ENCODE measurements around the gene MRPL53. TPM values are rescaled to one million over a fixed set of nuclear protein-coding genes. Genes with fewer than 3 reads are reported as not detected.

Gene MRPL53
- total and polyA plus RNA-seq, 2 of the 13 experiments (the other 11 are each of a cell fraction or from before 2014, with no cell fraction given): 34.3 to 51.9 TPM

DNA sequence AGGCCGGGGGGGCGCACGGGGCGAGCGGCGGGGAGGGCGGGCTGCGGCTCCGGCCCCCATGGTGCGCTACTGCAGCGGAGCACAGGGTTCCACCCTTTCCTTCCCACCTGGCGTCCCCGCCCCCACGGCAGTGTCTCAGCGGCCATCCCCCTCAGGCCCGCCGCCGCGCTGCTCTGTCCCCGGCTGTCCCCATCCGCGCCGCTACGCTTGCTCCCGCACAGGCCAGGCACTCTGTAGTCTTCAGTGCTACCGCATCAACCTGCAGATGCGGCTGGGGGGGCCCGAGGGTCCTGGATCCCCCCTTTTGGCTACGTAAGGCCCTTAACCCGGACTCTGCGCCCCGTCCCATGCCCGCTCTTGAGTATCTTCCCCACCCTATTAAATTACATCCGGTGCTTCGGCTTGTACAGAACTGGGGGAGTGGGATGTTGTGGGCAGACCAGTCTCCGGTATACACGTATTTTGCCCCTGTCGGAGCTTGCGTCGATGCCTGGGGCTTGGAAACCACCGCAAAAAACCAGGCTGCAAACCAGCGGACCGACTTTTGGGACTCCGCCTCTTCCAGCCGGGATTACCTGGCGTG is 14.8 kb downstream of the MRPL53 start (continued):
- TF ChIP-seq ZNF572 (CRISPR knock-in tag; IDR thresholded peaks at IDR 0.05): no peak
- peak; percentile 68; the same call in 1 of the 2 replicates for TF ChIP-seq DNMT1 (CRISPR knock-in tag; IDR thresholded peaks at IDR 0.05)
- TF ChIP-seq GFI1 (CRISPR knock-in tag; IDR thresholded peaks at IDR 0.05; ENCODE audit: borderline replicate concordance): no peak
- no peak for TF ChIP-seq TCF7L2 (IDR thresholded peaks at IDR 0.05; ENCODE audit: low read depth, low read length)
- peak; percentile 53; the same call in 1 of the 2 replicates for TF ChIP-seq CHD2 (IDR thresholded peaks at IDR 0.05; ENCODE audit: low read depth, low read length)
- no peak for TF ChIP-seq ZNF674 (CRISPR knock-in tag; IDR thresholded peaks at IDR 0.05; ENCODE audit: low read depth)
- TF ChIP-seq, protein P1, sequence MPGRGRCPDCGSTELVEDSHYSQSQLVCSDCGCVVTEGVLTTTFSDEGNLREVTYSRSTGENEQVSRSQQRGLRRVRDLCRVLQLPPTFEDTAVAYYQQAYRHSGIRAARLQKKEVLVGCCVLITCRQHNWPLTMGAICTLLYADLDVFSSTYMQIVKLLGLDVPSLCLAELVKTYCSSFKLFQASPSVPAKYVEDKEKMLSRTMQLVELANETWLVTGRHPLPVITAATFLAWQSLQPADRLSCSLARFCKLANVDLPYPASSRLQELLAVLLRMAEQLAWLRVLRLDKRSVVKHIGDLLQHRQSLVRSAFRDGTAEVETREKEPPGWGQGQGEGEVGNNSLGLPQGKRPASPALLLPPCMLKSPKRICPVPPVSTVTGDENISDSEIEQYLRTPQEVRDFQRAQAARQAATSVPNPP (CRISPR knock-in tag; IDR thresholded peaks at IDR 0.05): peak; percentile 86; the same call in 1 of the 2 replicates
- peak; percentile 94 for TF ChIP-seq ZNF605 (CRISPR knock-in tag; IDR thresholded peaks at IDR 0.05)
- peak; percentile 3; the same call in 1 of the 2 replicates for TF ChIP-seq CEBPG (CRISPR knock-in tag; IDR thresholded peaks at IDR 0.05)
- peak; percentile 42 for TF ChIP-seq HNF4A (CRISPR knock-in tag; IDR thresholded peaks at IDR 0.05)
- TF ChIP-seq CBX1 (IDR thresholded peaks at IDR 0.05; ENCODE audit: low read depth): peak; percentile 24
- peak; percentile 83 for TF ChIP-seq GABPB1 (CRISPR knock-in tag; IDR thresholded peaks at IDR 0.05)
- TF ChIP-seq, protein P2, sequence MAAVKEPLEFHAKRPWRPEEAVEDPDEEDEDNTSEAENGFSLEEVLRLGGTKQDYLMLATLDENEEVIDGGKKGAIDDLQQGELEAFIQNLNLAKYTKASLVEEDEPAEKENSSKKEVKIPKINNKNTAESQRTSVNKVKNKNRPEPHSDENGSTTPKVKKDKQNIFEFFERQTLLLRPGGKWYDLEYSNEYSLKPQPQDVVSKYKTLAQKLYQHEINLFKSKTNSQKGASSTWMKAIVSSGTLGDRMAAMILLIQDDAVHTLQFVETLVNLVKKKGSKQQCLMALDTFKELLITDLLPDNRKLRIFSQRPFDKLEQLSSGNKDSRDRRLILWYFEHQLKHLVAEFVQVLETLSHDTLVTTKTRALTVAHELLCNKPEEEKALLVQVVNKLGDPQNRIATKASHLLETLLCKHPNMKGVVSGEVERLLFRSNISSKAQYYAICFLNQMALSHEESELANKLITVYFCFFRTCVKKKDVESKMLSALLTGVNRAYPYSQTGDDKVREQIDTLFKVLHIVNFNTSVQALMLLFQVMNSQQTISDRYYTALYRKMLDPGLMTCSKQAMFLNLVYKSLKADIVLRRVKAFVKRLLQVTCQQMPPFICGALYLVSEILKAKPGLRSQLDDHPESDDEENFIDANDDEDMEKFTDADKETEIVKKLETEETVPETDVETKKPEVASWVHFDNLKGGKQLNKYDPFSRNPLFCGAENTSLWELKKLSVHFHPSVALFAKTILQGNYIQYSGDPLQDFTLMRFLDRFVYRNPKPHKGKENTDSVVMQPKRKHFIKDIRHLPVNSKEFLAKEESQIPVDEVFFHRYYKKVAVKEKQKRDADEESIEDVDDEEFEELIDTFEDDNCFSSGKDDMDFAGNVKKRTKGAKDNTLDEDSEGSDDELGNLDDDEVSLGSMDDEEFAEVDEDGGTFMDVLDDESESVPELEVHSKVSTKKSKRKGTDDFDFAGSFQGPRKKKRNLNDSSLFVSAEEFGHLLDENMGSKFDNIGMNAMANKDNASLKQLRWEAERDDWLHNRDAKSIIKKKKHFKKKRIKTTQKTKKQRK (IDR thresholded peaks at IDR 0.05; ENCODE audit: low read length): no peak
- TF ChIP-seq, protein P3, sequence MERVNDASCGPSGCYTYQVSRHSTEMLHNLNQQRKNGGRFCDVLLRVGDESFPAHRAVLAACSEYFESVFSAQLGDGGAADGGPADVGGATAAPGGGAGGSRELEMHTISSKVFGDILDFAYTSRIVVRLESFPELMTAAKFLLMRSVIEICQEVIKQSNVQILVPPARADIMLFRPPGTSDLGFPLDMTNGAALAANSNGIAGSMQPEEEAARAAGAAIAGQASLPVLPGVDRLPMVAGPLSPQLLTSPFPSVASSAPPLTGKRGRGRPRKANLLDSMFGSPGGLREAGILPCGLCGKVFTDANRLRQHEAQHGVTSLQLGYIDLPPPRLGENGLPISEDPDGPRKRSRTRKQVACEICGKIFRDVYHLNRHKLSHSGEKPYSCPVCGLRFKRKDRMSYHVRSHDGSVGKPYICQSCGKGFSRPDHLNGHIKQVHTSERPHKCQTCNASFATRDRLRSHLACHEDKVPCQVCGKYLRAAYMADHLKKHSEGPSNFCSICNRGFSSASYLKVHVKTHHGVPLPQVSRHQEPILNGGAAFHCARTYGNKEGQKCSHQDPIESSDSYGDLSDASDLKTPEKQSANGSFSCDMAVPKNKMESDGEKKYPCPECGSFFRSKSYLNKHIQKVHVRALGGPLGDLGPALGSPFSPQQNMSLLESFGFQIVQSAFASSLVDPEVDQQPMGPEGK (CRISPR knock-in tag; IDR thresholded peaks at IDR 0.05): peak; percentile 97
- peak; percentile 96 for TF ChIP-seq ZNF430 (CRISPR knock-in tag; IDR thresholded peaks at IDR 0.05)
- TF ChIP-seq RXRA (CRISPR knock-in tag; IDR thresholded peaks at IDR 0.05): no peak; the same call in 1 of the 2 replicates
- TF ChIP-seq ZKSCAN5 (CRISPR knock-in tag; IDR thresholded peaks at IDR 0.05): no peak
- TF ChIP-seq ZMAT3 (CRISPR knock-in tag; conservative IDR thresholded peaks at IDR 0.05): peak; percentile 85
- TF ChIP-seq ZNF136 (CRISPR knock-in tag; IDR thresholded peaks at IDR 0.05; ENCODE audit: low read depth): peak; percentile 47; the same call in 1 of the 2 replicates
- TF ChIP-seq, protein P4, sequence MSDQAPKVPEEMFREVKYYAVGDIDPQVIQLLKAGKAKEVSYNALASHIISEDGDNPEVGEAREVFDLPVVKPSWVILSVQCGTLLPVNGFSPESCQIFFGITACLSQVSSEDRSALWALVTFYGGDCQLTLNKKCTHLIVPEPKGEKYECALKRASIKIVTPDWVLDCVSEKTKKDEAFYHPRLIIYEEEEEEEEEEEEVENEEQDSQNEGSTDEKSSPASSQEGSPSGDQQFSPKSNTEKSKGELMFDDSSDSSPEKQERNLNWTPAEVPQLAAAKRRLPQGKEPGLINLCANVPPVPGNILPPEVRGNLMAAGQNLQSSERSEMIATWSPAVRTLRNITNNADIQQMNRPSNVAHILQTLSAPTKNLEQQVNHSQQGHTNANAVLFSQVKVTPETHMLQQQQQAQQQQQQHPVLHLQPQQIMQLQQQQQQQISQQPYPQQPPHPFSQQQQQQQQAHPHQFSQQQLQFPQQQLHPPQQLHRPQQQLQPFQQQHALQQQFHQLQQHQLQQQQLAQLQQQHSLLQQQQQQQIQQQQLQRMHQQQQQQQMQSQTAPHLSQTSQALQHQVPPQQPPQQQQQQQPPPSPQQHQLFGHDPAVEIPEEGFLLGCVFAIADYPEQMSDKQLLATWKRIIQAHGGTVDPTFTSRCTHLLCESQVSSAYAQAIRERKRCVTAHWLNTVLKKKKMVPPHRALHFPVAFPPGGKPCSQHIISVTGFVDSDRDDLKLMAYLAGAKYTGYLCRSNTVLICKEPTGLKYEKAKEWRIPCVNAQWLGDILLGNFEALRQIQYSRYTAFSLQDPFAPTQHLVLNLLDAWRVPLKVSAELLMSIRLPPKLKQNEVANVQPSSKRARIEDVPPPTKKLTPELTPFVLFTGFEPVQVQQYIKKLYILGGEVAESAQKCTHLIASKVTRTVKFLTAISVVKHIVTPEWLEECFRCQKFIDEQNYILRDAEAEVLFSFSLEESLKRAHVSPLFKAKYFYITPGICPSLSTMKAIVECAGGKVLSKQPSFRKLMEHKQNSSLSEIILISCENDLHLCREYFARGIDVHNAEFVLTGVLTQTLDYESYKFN (CRISPR knock-in tag; conservative IDR thresholded peaks at IDR 0.05): peak; percentile 56; the same call in 1 of the 2 replicates
- peak; percentile 81; the same call in 1 of the 2 replicates for TF ChIP-seq ZBTB20 (CRISPR knock-in tag; IDR thresholded peaks at IDR 0.05; ENCODE audit: borderline replicate concordance, low read depth)

Data from HepG2 (cell line).